ENCODE measurements around the gene PLCB3.

DNA sequence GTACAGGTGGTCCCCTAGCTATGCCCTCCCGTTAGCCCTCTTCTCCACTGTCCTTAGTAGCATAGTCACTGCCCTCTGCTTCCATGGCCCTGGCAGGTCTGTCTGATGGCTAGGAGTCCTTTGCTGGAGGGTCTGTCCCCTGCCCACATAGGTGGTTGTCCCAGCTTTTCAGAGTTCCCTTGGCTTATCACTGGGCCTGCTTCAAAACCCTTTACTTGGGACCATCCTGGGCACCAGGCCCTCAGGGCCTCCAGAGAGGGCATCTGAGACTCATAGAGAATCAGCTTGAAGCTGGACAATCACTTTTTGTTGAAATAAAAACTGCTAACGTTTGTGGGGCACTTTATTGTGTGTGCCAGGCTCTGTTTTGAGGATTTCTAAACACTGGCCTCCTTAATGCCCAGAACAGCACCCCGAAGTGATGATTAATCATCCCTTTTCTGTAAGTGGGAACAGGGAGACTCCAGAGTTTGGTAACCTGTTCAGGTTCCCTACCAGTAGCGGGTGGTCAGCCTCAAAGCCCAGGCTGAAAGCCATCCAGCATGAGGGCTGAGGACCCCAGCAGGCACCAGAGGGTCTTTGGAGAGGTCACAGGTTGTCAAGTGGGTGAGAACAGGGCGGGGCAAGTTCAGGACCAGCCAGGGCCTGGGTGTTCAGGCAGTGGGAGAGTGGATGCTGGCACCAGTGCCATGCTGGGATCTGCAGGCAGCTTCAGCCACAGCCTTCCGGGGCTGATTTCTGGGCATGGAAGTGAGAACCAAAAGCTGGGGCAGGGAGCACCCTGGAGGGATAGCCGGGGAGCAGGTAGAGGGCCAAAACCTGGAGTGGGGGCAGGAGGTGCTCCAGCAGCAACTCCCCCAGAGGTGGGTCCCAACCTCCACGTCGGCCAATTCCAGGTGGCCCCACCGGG, 39.3 kb downstream of the PLCB3 start:
- TF ChIP-seq RFX5 (IDR thresholded peaks at IDR 0.05; ENCODE audit: low read depth, low read length), result no peak
- no peak for TF ChIP-seq SP1 (IDR thresholded peaks at IDR 0.05; ENCODE audit: low read depth, low read length)
- no peak for TF ChIP-seq KAT2A (conservative IDR thresholded peaks at IDR 0.05; ENCODE audit: control insufficient read depth, low read depth, low read length)
- no peak for TF ChIP-seq SRF (IDR thresholded peaks at IDR 0.05; ENCODE audit: low read depth in 2 of 2, low read length in 2 of 2)
- TF ChIP-seq, protein P1, sequence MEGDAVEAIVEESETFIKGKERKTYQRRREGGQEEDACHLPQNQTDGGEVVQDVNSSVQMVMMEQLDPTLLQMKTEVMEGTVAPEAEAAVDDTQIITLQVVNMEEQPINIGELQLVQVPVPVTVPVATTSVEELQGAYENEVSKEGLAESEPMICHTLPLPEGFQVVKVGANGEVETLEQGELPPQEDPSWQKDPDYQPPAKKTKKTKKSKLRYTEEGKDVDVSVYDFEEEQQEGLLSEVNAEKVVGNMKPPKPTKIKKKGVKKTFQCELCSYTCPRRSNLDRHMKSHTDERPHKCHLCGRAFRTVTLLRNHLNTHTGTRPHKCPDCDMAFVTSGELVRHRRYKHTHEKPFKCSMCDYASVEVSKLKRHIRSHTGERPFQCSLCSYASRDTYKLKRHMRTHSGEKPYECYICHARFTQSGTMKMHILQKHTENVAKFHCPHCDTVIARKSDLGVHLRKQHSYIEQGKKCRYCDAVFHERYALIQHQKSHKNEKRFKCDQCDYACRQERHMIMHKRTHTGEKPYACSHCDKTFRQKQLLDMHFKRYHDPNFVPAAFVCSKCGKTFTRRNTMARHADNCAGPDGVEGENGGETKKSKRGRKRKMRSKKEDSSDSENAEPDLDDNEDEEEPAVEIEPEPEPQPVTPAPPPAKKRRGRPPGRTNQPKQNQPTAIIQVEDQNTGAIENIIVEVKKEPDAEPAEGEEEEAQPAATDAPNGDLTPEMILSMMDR (IDR thresholded peaks at IDR 0.05 in 2 of 3, conservative IDR thresholded peaks at IDR 0.05 in 1 of 3; ENCODE audit: control insufficient read depth in 2 of 3, extremely low read depth in 1 of 3, insufficient read depth in 1 of 3, low read depth in 3 of 3, low read length in 3 of 3), result no peak
- TF ChIP-seq RAD21 (IDR thresholded peaks at IDR 0.05; ENCODE audit: insufficient read depth, low read depth, low read length), result no peak
- no peak for TF ChIP-seq TAF1 (IDR thresholded peaks at IDR 0.05; ENCODE audit: borderline replicate concordance, low read depth, low read length)
- TF ChIP-seq SREBF2 (IDR thresholded peaks at IDR 0.05; ENCODE audit: low read length), result no peak
- no peak for TF ChIP-seq BRCA1 (IDR thresholded peaks at IDR 0.05; ENCODE audit: low read depth, low read length)
- TF ChIP-seq WRNIP1 (IDR thresholded peaks at IDR 0.05; ENCODE audit: borderline replicate concordance, low read depth, low read length), result no peak
- TF ChIP-seq STAT3 (IDR thresholded peaks at IDR 0.05; ENCODE audit: low read depth, low read length), result no peak
- TF ChIP-seq CREB1 (IDR thresholded peaks at IDR 0.05; ENCODE audit: low read depth), result no peak
- no peak for TF ChIP-seq POLR2A (IDR thresholded peaks at IDR 0.05; ENCODE audit: low read depth, low read length)
